CD4-positive, alpha-beta memory T cell (primary cell): Measurements from ENCODE around the gene FUT8. TPM values are rescaled to one million over a fixed set of nuclear protein-coding genes. Genes with fewer than 3 reads are reported as not detected.
"Not testable (repeated sequence)": the region's sequence is repeated elsewhere in the genome, so short reads cannot be mapped to it uniquely, and the experiment has no call there.

Experiments
- CTCF ChIA-PET: fragments of 350-600 bp; sonication (Branson Sonifier 250); formaldehyde crosslinking; loops from one replicate; lab custom pipeline; 2021; ENCODE audit warnings: inconsistent platforms; ENCODE audit not compliant: partially characterized antibody; lab: Charles Lee
- POLR2A ChIA-PET: fragments of 350-600 bp; sonication (Branson Sonifier 250); formaldehyde crosslinking; loops from one replicate; lab custom pipeline; 2021; ENCODE audit not compliant: partially characterized antibody; lab: Charles Lee
- DNase-seq, 5 donors: peaks; one replicate each; pipeline versions ENCODE4 v3.0.0 to v3.0.0-alpha.2; 2020 to 2022; ENCODE audit warnings: mixed read lengths in 1 of 5
- H3K27ac ChIP-seq: one replicate; pipeline ENCODE4 v1.7.0; 2013; ENCODE audit warnings: low read depth, low read length
- H3K27me3 ChIP-seq: 2 replicates; pipeline ENCODE4 v1.7.0; 2013; ENCODE audit warnings: mild to moderate bottlenecking, low read length, moderate library complexity; ENCODE audit not compliant: insufficient read depth
- H3K36me3 ChIP-seq: 2 replicates; pipeline ENCODE4 v1.7.0; 2013; ENCODE audit warnings: mild to moderate bottlenecking, low read length, moderate library complexity; ENCODE audit not compliant: insufficient read depth
- H3K4me1 ChIP-seq: 2 replicates; pipeline ENCODE4 v1.7.0; 2013; ENCODE audit warnings: mild to moderate bottlenecking, low read length, moderate library complexity; ENCODE audit not compliant: insufficient read depth
- H3K4me3 ChIP-seq, 2 donors: one replicate each; pipeline ENCODE4 v1.7.0; 2013; ENCODE audit warnings: low read length in 2 of 2, mild to moderate bottlenecking in 1 of 2
- H3K9me3 ChIP-seq, 2 donors: one replicate each; pipeline ENCODE4 v1.7.0; 2013; ENCODE audit warnings: low read length in 2 of 2, control low read depth in 1 of 2; ENCODE audit not compliant: control insufficient read depth in 1 of 2
- H3K27ac Mint-ChIP-seq, 7 donors: one replicate each; pipeline ENCODE4 v1.8.0; 2020 to 2021; ENCODE audit warnings: mixed read lengths in 7 of 7, mild to moderate bottlenecking in 6 of 7, inconsistent platforms in 3 of 7, moderate library complexity in 3 of 7
- H3K27me3 Mint-ChIP-seq, 2 donors: one replicate each; pipeline ENCODE4 v1.8.0; 2020 to 2021; ENCODE audit warnings: mixed read lengths in 2 of 2
- H3K36me3 Mint-ChIP-seq, 2 donors: one replicate each; pipeline ENCODE4 v1.8.0; 2020 to 2021; ENCODE audit warnings: mixed read lengths in 2 of 2, inconsistent platforms in 1 of 2, mild to moderate bottlenecking in 1 of 2
- H3K4me1 Mint-ChIP-seq, 4 donors: one replicate each; pipeline ENCODE4 v1.8.0; 2020 to 2021; ENCODE audit warnings: mixed read lengths in 4 of 4, mild to moderate bottlenecking in 1 of 4
- H3K4me3 Mint-ChIP-seq, 8 donors: one replicate each; pipeline ENCODE4 v1.8.0; 2020 to 2021; ENCODE audit warnings: mixed read lengths in 8 of 8, mild to moderate bottlenecking in 7 of 8, moderate library complexity in 6 of 8, inconsistent platforms in 3 of 8
- H3K9me3 Mint-ChIP-seq, 8 donors: one replicate each; pipeline ENCODE4 v1.8.0; 2020 to 2021; ENCODE audit warnings: mixed read lengths in 8 of 8, mild to moderate bottlenecking in 5 of 8, inconsistent platforms in 3 of 8, moderate library complexity in 1 of 8
- intact Hi-C: fragments of 100-400 bp; cut with micrococcal nuclease; formaldehyde crosslinking; loops from one replicate; pipeline ENCODE4 v1.15.1; 2023
- polyA plus RNA-seq, 2 donors: library from polyadenylated mRNA; unstranded; fragments of 300-500 nt; fragmentation: Illumina TruSeq; gene quantifications; one replicate each; pipeline ENCODE4 v1.2.3, GENCODE V29; 2021
- total RNA-seq, 2 experiments: library from RNA; stranded (reverse); gene quantifications; one replicate each; pipeline ENCODE4 v1.2.3, GENCODE V29; 2021

FUT8 gene
- total and polyA plus RNA-seq, 4 experiments from 2014 or later, result 10.6 to 51.0 (median 32.2) TPM

DNA sequence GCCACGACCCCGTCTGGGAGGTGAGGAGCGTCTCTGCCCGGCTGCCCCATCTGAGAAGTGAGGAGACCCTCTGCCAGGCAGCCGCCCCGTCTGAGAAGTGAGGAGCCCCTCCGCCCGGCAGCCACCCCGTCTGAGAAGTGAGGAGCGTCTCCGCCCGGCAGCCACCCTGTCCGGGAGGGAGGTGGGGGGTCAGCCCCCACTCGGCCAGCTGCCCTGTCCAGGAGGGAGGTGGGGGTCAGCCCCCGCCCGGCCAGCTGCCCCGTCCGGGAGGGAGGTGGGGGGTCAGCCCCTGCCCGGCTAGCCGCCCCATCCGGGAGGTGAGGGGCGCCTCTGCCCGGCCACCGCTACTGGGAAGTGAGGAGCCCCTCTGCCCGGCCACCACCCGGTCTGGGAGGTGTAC is 221.1 kb downstream of the FUT8 start:
- H3K27me3 Mint-ChIP-seq, H3K9me3 ChIP-seq, H3K27me3 ChIP-seq, H3K4me3 ChIP-seq, POLR2A ChIA-PET, intact Hi-C loops, H3K27ac Mint-ChIP-seq, H3K27ac ChIP-seq, H3K36me3 ChIP-seq, CTCF ChIA-PET, H3K9me3 Mint-ChIP-seq, H3K4me3 Mint-ChIP-seq, DNase-seq: not testable (repeated sequence)
- peaks cover 23 to 46% (median 33%) of the 10 kb centered on the region in 4 donors for H3K4me1 Mint-ChIP-seq
- H3K4me1 ChIP-seq, result peaks cover 35% of the 10 kb centered on the region
- peaks cover 27% of the 10 kb centered on the region in 2 donors for H3K36me3 Mint-ChIP-seq

DNA sequence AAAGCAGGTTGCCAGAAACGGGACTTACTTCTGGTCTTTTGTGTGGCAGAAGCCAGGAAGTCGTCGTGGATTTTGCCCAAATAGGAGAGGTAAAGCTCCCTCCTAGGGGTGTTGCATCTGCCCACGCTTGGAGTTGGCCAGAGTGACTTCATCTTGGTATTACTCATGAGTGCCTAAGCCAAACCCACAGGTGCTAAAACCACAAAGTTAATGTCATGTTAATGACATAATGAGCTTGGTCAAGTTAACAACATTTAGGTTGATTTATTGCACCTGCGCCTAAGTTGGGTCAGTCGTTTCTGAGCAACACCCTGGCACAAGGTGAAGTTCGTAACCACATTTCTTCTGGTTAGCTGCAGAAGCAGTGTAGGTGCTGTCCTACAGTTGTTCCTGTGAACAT is 225.2 kb downstream of the FUT8 start:
- ChIA-PET POLR2A (no interaction called here), CTCF (no interaction called here)
- intact Hi-C loops, result no loop called here
- Mint-ChIP-seq H3K27ac (peak overlapping the region in 2 of 7 donors; percentile 57), H3K4me1 (peaks cover 26 to 42% (median 31%) of the 10 kb centered on the region in 4 donors), H3K9me3 (peaks cover 0 to 6% (median 0%) of the 10 kb centered on the region in 8 donors), H3K27me3 (no peaks in the 10 kb centered on the region), H3K36me3 (peaks cover 21 to 38% of the 10 kb centered on the region in 2 donors), H3K4me3 (peak overlapping the region in 3 of 8 donors; percentile 22 to 57 (median 54))
- peak in 3 of 5 donors; percentile 3 to 46 (median 3) for DNase-seq
- H3K27me3 ChIP-seq, result no peaks in the 10 kb centered on the region
- peaks cover 29% of the 10 kb centered on the region for H3K4me1 ChIP-seq
- no peaks in the 10 kb centered on the region for H3K9me3 ChIP-seq
- no peak overlapping the region for H3K27ac ChIP-seq
- no peaks in the 10 kb centered on the region for H3K36me3 ChIP-seq
- H3K4me3 ChIP-seq, result no peak overlapping the region

DNA sequence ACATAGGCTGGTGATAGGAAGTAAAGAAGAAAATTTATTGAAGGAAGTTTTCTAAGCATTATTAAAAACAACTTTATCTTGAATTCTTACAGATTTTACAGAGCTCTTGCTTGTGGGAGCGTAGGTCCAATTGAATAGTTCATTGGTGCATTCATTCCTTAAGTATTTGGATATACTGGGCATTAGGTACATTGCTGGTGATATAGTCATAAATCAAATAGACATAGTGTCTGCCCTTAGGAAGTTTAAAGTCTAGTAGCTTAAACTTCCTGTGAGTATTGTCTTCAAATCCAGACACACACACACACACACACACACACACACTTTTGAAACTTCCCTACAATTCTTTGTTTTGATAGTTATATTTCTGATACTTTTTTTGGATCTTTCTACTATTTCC is 226.7 kb downstream of the FUT8 start:
- H3K27ac Mint-ChIP-seq, result no peak overlapping the region
- intact Hi-C loops, result no loop called here
- no peak overlapping the region for H3K27ac ChIP-seq
- H3K4me1 Mint-ChIP-seq, result peaks cover 26 to 42% (median 31%) of the 10 kb centered on the region in 4 donors
- ChIA-PET POLR2A (interaction anchor here (0.6 kb wide), 1 partner anchor 412 kb away, joined by 3 read pairs; no protein-coding TSS in a partner anchor), CTCF (interaction anchor here (1.1 kb wide), 1 partner anchor 10 kb away, joined by 3 read pairs; no protein-coding TSS in a partner anchor)
- peaks cover 24 to 34% of the 10 kb centered on the region in 2 donors for H3K36me3 Mint-ChIP-seq
- no peak overlapping the region for H3K4me3 ChIP-seq
- H3K27me3 Mint-ChIP-seq, result no peaks in the 10 kb centered on the region
- no peak for DNase-seq
- no peaks in the 10 kb centered on the region for H3K27me3 ChIP-seq
- peak overlapping the region in 1 of 8 donors; percentile 63 for H3K4me3 Mint-ChIP-seq
- peaks cover 0 to 6% (median 0%) of the 10 kb centered on the region in 8 donors for H3K9me3 Mint-ChIP-seq
- peaks cover 29% of the 10 kb centered on the region for H3K4me1 ChIP-seq
- no peaks in the 10 kb centered on the region for H3K36me3 ChIP-seq
- H3K9me3 ChIP-seq, result no peaks in the 10 kb centered on the region

- H3K27me3 Mint-ChIP-seq, result no peaks in the 10 kb centered on the region
- H3K4me1 Mint-ChIP-seq, result peaks cover 0 to 4% (median 2%) of the 10 kb centered on the region in 4 donors
- H3K27ac Mint-ChIP-seq, result no peak overlapping the region
- H3K9me3 Mint-ChIP-seq, result peaks cover 0 to 10% (median 3%) of the 10 kb centered on the region in 8 donors
- CTCF ChIA-PET, result no interaction called here
- no peak overlapping the region for H3K4me3 ChIP-seq
- no peak overlapping the region for H3K4me3 Mint-ChIP-seq
- POLR2A ChIA-PET, result interaction anchor here (0.6 kb wide), 1 partner anchor 135 kb away, joined by 3 read pairs; no protein-coding TSS in a partner anchor
- no peaks in the 10 kb centered on the region for H3K36me3 ChIP-seq
- H3K4me1 ChIP-seq, result no peaks in the 10 kb centered on the region
- no peak overlapping the region for H3K27ac ChIP-seq
- intact Hi-C loops, result no loop called here
- peaks cover 14 to 25% of the 10 kb centered on the region in 2 donors for H3K36me3 Mint-ChIP-seq
- no peak for DNase-seq
- H3K9me3 ChIP-seq, result no peaks in the 10 kb centered on the region
- no peaks in the 10 kb centered on the region for H3K27me3 ChIP-seq
Measured at GRCh38 chr14:65650826-65651225, 238.3 kb downstream of the FUT8 start.

DNA sequence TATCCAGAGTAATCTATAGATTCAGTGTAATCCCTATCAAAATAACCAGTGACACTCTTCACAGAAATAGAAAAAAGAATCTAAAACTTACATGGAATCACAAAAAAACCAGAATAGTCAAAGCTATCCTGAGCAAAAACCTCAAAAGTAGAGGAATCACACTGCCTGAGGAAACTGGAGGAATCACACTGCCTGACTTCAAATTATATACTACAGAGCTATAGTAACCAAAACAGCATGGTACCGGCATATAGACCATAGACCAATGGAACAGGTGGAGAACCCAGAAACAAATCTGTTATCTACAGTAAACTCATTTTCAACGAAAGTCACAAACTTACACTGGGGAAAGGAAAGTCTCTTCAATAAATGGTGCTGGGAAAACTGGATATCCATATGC is 244.0 kb downstream of the FUT8 start:
- no peaks in the 10 kb centered on the region for H3K27me3 Mint-ChIP-seq
- POLR2A ChIA-PET, result no interaction called here

DNA sequence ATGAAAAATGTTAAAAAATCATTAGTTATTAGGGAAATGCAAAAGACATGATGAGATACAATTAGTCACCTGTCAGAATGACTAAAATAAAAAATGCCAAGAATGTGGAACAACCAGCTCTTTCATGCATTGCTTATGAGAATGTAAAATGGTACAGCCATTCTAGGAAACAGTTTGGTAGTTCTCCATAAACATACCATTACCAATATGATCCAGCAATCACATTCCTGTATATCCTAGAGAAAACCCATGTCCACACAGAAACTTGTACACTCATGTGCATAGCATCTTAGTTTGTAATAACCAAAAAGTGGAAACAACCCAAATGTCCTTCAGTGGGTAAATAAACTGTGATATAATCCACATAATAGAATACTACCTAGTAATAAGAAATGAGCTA is 245.7 kb downstream of the FUT8 start:
- H3K4me3 ChIP-seq, result no peak overlapping the region
- Mint-ChIP-seq H3K27ac (no peak overlapping the region), H3K27me3 (no peaks in the 10 kb centered on the region), H3K4me3 (no peak overlapping the region), H3K4me1 (peaks cover 0 to 9% (median 0%) of the 10 kb centered on the region in 4 donors), H3K36me3 (peaks cover 0 to 19% of the 10 kb centered on the region in 2 donors), H3K9me3 (peaks cover 0 to 16% (median 2%) of the 10 kb centered on the region in 8 donors)
- no peak overlapping the region for H3K27ac ChIP-seq
- no peaks in the 10 kb centered on the region for H3K4me1 ChIP-seq
- no peaks in the 10 kb centered on the region for H3K9me3 ChIP-seq
- no peaks in the 10 kb centered on the region for H3K36me3 ChIP-seq
- CTCF ChIA-PET, result no interaction called here
- no peak for DNase-seq
- H3K27me3 ChIP-seq, result no peaks in the 10 kb centered on the region
- intact Hi-C loops, result no loop called here
- POLR2A ChIA-PET, result no interaction called here

More for the DNA sequence above, 244.0 kb downstream of the FUT8 start:
- Histone ChIP-seq H3K4me3 (no peak overlapping the region), H3K4me1 (no peaks in the 10 kb centered on the region), H3K27ac (no peak overlapping the region), H3K36me3 (no peaks in the 10 kb centered on the region), H3K9me3 (no peaks in the 10 kb centered on the region), H3K27me3 (no peaks in the 10 kb centered on the region)
- DNase-seq, result no peak
- H3K36me3 Mint-ChIP-seq, result peaks cover 11 to 32% of the 10 kb centered on the region in 2 donors
- intact Hi-C loops, result no loop called here
- peaks cover 0 to 12% (median 2%) of the 10 kb centered on the region in 4 donors for H3K4me1 Mint-ChIP-seq
- peaks cover 0 to 16% (median 3%) of the 10 kb centered on the region in 8 donors for H3K9me3 Mint-ChIP-seq
- no peak overlapping the region for H3K27ac Mint-ChIP-seq
- H3K4me3 Mint-ChIP-seq, result no peak overlapping the region
- CTCF ChIA-PET, result no interaction called here

DNA sequence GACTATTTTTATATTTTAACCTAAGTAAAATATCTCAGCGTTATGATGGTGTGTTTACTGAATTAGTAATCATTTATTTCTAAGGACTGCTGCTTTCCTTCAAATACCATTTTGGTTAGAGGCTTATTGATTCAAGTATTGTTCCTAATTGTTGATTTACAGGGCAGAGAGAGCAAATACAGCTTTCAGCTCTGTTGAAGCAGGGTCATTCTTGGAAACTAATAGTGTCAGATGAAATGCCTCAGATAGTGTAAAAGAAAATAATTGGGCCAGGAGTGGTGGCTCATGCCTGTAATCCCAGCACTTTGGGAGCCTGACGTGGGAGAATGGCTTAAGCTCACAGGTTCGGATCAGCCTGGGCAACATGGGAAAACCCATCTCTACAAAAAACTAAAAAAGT is 249.3 kb downstream of the FUT8 start:
- no peak for DNase-seq
- no peak overlapping the region for H3K4me3 ChIP-seq
- no peaks in the 10 kb centered on the region for H3K36me3 ChIP-seq
- no peaks in the 10 kb centered on the region for H3K9me3 ChIP-seq
- intact Hi-C loops, result no loop called here
- Mint-ChIP-seq H3K27ac (no peak overlapping the region), H3K4me1 (peaks cover 0 to 4% (median under 1%) of the 10 kb centered on the region in 4 donors), H3K9me3 (no peaks in the 10 kb centered on the region), H3K4me3 (no peak overlapping the region), H3K27me3 (no peaks in the 10 kb centered on the region), H3K36me3 (peaks cover 2 to 9% of the 10 kb centered on the region in 2 donors)
- H3K27ac ChIP-seq, result no peak overlapping the region
- H3K4me1 ChIP-seq, result no peaks in the 10 kb centered on the region
- CTCF ChIA-PET, result no interaction called here
- no peaks in the 10 kb centered on the region for H3K27me3 ChIP-seq
- POLR2A ChIA-PET, result interaction anchor here (0.7 kb wide), 1 partner anchor 516 kb away, joined by 3 read pairs; no protein-coding TSS in a partner anchor
